HCT116 (cell line): ENCODE data around the gene ARSB. TPM values are rescaled to one million over a fixed set of nuclear protein-coding genes. Genes with fewer than 3 reads are reported as not detected.

Experiments
- ATAC-seq: fragments of 200-7000 bp; cut with Tn5 transposase; 2 replicates; pipeline ENCODE4 v1.9.1; 2020; ENCODE audit warnings: mild to moderate bottlenecking, moderate library complexity
- BruUV-seq: library from RNA; stranded (reverse); fragments of 400-500 nt; replicated peaks from 2 replicates; lab custom pipeline; 2021; lab: Mats Ljungman, UMichigan
- CTCF ChIA-PET: fragments of 300-600 bp; sonication (Branson Sonifier 250); formaldehyde crosslinking; loops from one replicate; lab custom pipeline; 2021; ENCODE audit warnings: antibody characterized with exemption; lab: Charles Lee
- POLR2A ChIA-PET: fragments of 300-600, 350-600 bp; sonication (Branson Sonifier 250); formaldehyde crosslinking; loops from one replicate; lab custom pipeline; 2021; ENCODE audit warnings: antibody characterized with exemption; lab: Charles Lee
- RAD21 ChIA-PET, 2 experiments: fragments of 300-600 bp; sonication (Branson Sonifier 250); formaldehyde crosslinking; loops; one replicate each; lab custom pipeline; 2023; ENCODE audit warnings: low total read pairs in 2 of 2; ENCODE audit not compliant: uncharacterized antibody in 2 of 2, unreplicated experiment in 2 of 2, low non-redundant PET in 1 of 2; lab: Charles Lee
- DNase-seq: peaks from one replicate; pipeline ENCODE4 v3.0.0-alpha.2; 2010; ENCODE audit warnings: low read depth, low spot score
- H2AFZ ChIP-seq: fragments of 200-600 bp; shearing (Covaris generic), sonication (generic); 2 replicates; pipeline ENCODE4 v1.6.1; 2017; ENCODE audit warnings: low read depth, mixed run types, mixed read lengths, antibody characterized with exemption, low read length; ENCODE audit not compliant: poor library complexity, severe bottlenecking
- H3K27ac ChIP-seq: 2 replicates; pipeline ENCODE4 v1.5.1; 2012; ENCODE audit warnings: low read depth, low read length
- H3K27me3 ChIP-seq: fragments of 200-600 bp; sonication (generic); 2 replicates; pipeline ENCODE4 v1.6.1; 2016; ENCODE audit warnings: mixed run types, low read length, mixed read lengths; ENCODE audit not compliant: insufficient read depth
- H3K36me3 ChIP-seq, 2 experiments: fragments of 200-500 bp in 1 of 2; fragments of 200-600 bp in 1 of 2; sonication (Bioruptor generic) in 1 of 2; sonication (generic) in 1 of 2; 2 replicates each; pipeline versions ENCODE4 v1.5.1 to v1.6.1; 2014 to 2016; ENCODE audit warnings: low read length in 2 of 2, inconsistent platforms in 1 of 2, mixed read lengths in 1 of 2, mixed run types in 1 of 2; ENCODE audit not compliant: insufficient read depth in 2 of 2, control insufficient read depth in 1 of 2
- H3K4me1 ChIP-seq, 2 experiments: fragments of 200-600 bp in 1 of 2; sonication (generic) in 1 of 2; 2 replicates each; pipeline versions ENCODE4 v1.5.1 to v1.6.1; 2012 to 2017; ENCODE audit warnings: low read length in 2 of 2, inconsistent platforms in 1 of 2, mild to moderate bottlenecking in 1 of 2, mixed read lengths in 1 of 2, mixed run types in 1 of 2, moderate library complexity in 1 of 2; ENCODE audit not compliant: insufficient read depth in 2 of 2, control insufficient read depth in 1 of 2
- H3K4me2 ChIP-seq: fragments of 200-600 bp; sonication (generic); 2 replicates; pipeline ENCODE4 v1.6.1; 2017; ENCODE audit warnings: mixed run types, low read length, mixed read lengths
- H3K4me3 ChIP-seq, 2 experiments: fragments of 200-600 bp in 1 of 2; sonication (generic) in 1 of 2; replicated peaks in 1 of 2; 2 replicates each; pipeline ENCODE4 v1.5.1; 2011 to 2016; ENCODE audit warnings: low read length in 2 of 2, control low read depth in 1 of 2, low read depth in 1 of 2, mild to moderate bottlenecking in 1 of 2, mixed read lengths in 1 of 2, mixed run types in 1 of 2
- H3K79me2 ChIP-seq: fragments of 200-600 bp; sonication (generic); 2 replicates; pipeline ENCODE4 v1.6.1; 2017; ENCODE audit warnings: mild to moderate bottlenecking, mixed run types, low read length, moderate library complexity, mixed read lengths; ENCODE audit not compliant: insufficient read depth
- H3K9ac ChIP-seq: fragments of 200-600 bp; sonication (generic); 2 replicates; pipeline ENCODE4 v1.6.1; 2016; ENCODE audit warnings: low read length, mixed read lengths
- H3K9me2 ChIP-seq: fragments of 200-600 bp; sonication (generic), shearing (Covaris generic); 2 replicates; pipeline ENCODE4 v1.6.1; 2017; ENCODE audit warnings: mixed run types, mild to moderate bottlenecking, moderate library complexity; ENCODE audit not compliant: insufficient read depth
- H3K9me3 ChIP-seq, 2 experiments: fragments of 200-500 bp in 1 of 2; fragments of 200-600 bp in 1 of 2; sonication (Bioruptor generic) in 1 of 2; sonication (generic) in 1 of 2; 2 replicates each; pipeline ENCODE4 v1.6.1; 2014 to 2017; ENCODE audit warnings: low read length in 2 of 2, mixed read lengths in 2 of 2, inconsistent platforms in 1 of 2, low read depth in 1 of 2, mild to moderate bottlenecking in 1 of 2, mixed run types in 1 of 2, moderate library complexity in 1 of 2; ENCODE audit not compliant: control insufficient read depth in 1 of 2, insufficient read depth in 1 of 2
- H4K20me1 ChIP-seq: fragments of 200-600 bp; sonication (generic), shearing (Covaris generic); 2 replicates; pipeline ENCODE4 v1.6.1; 2017; ENCODE audit warnings: mixed run types, mild to moderate bottlenecking, moderate library complexity; ENCODE audit not compliant: insufficient read depth
- CBX3 ChIP-seq: IDR thresholded peaks from 2 replicates; pipeline ENCODE4 v1.6.1; 2012; ENCODE audit warnings: low read depth
- CEBPB ChIP-seq: IDR thresholded peaks from 2 replicates; pipeline ENCODE4 v1.6.1; 2012; ENCODE audit warnings: low read depth
- ELF1 ChIP-seq: IDR thresholded peaks from 2 replicates; pipeline ENCODE4 v1.6.1; 2012; ENCODE audit warnings: low read depth, borderline replicate concordance
- JUND ChIP-seq: IDR thresholded peaks from 2 replicates; pipeline ENCODE4 v1.6.1; 2012
- MAX ChIP-seq: IDR thresholded peaks from 2 replicates; pipeline ENCODE4 v1.6.1; 2012
- POLR2A ChIP-seq: IDR thresholded peaks from 2 replicates; pipeline ENCODE4 v1.7.0; 2011; ENCODE audit warnings: borderline replicate concordance; ENCODE audit not compliant: insufficient read depth, insufficient read length; ENCODE audit errors: extremely low read depth
- SRF ChIP-seq: IDR thresholded peaks from 2 replicates; pipeline ENCODE4 v1.6.1; 2012; ENCODE audit warnings: low read depth
- TCF7L2 ChIP-seq: IDR thresholded peaks from 2 replicates; pipeline ENCODE4 v1.7.0; 2011; ENCODE audit warnings: borderline replicate concordance, inconsistent platforms; ENCODE audit not compliant: insufficient read depth, insufficient read length; ENCODE audit errors: extremely low read depth
- ZBTB33 ChIP-seq: IDR thresholded peaks from 2 replicates; pipeline ENCODE4 v1.6.1; 2011; ENCODE audit warnings: mild to moderate bottlenecking, low read length, moderate library complexity; ENCODE audit not compliant: insufficient replicate concordance; ENCODE audit errors: extremely low read depth
- intact Hi-C: fragments of 100-400 bp; cut with micrococcal nuclease; formaldehyde crosslinking; loops from 2 replicates; pipeline ENCODE4 v1.10.0; 2022
- total RNA-seq: library from RNA; stranded (reverse); gene quantifications from one replicate; pipeline ENCODE4 v1.2.1, GENCODE V29; 2021; ENCODE audit not compliant: unreplicated experiment

Gene ARSB
- total RNA-seq, 1 experiment from 2014 or later: 4.8 TPM

GRCh38 chr5:78845470-78845869, 139.6 kb downstream of the ARSB start:
- no peak for DNase-seq
- no peak for ATAC-seq
- no peak overlapping the region for H2AFZ ChIP-seq
- ChIA-PET RAD21 (no interaction called here), POLR2A (interaction anchor here (0.7 kb wide), 1 partner anchor 178 kb away, joined by 3 read pairs; no protein-coding TSS in a partner anchor), CTCF (no interaction called here)
- TF ChIP-seq JUND (no peak), CBX3 (no peak), SRF (no peak), CEBPB (no peak)
- no peak overlapping the region for H3K4me3 ChIP-seq
- no peak overlapping the region for H3K27ac ChIP-seq
- H3K36me3 ChIP-seq: no peaks in the 10 kb centered on the region
- BruUV-seq: no TSS peak
- no peaks in the 10 kb centered on the region for H3K9me2 ChIP-seq
- intact Hi-C loops: no loop called here
- H3K9me3 ChIP-seq: no peaks in the 10 kb centered on the region
- H3K79me2 ChIP-seq: no peaks in the 10 kb centered on the region
- H3K4me2 ChIP-seq: no peak overlapping the region
- H4K20me1 ChIP-seq: no peaks in the 10 kb centered on the region
- H3K4me1 ChIP-seq: no peaks in the 10 kb centered on the region
- H3K9ac ChIP-seq: no peak overlapping the region
- no peaks in the 10 kb centered on the region for H3K27me3 ChIP-seq

GRCh38 chr5:78843436-78843835, 141.7 kb downstream of the ARSB start:
- Histone ChIP-seq H3K36me3 (no peaks in the 10 kb centered on the region), H4K20me1 (no peaks in the 10 kb centered on the region), H3K4me3 (no peak overlapping the region), H3K9me3 (no peaks in the 10 kb centered on the region), H3K9ac (no peak overlapping the region), H3K9me2 (no peaks in the 10 kb centered on the region), H3K79me2 (no peaks in the 10 kb centered on the region), H3K27ac (no peak overlapping the region), H3K4me2 (no peak overlapping the region), H2AFZ (no peak overlapping the region), H3K27me3 (no peaks in the 10 kb centered on the region), H3K4me1 (no peaks in the 10 kb centered on the region)
- BruUV-seq: no TSS peak
- RAD21 ChIA-PET: no interaction called here
- POLR2A ChIA-PET: no interaction called here
- CTCF ChIA-PET: no interaction called here
- TF ChIP-seq POLR2A (no peak), TCF7L2 (no peak), ELF1 (no peak), ZBTB33 (no peak), MAX (no peak), CBX3 (no peak)
- intact Hi-C loops: no loop called here
- no peak for ATAC-seq
- DNase-seq: no peak
